ENCODE results near the gene SUSD3. TPM values are rescaled to one million over a fixed set of nuclear protein-coding genes. Genes with fewer than 3 reads are reported as not detected.
A peak's percentile ranks its signal among the peaks of the same experiment; 100 is the strongest.

Gene SUSD3
- total and polyA plus RNA-seq, 8 donors: 1.7 to 4.5 (median 2.6) TPM; not detected in 2

- peaks cover 0 to 12% (median 6%) of the 10 kb centered on the region in 4 donors for H3K36me3 ChIP-seq
- H3K4me1 ChIP-seq: peaks cover 0 to 9% (median 0%) of the 10 kb centered on the region in 4 donors
- H3K27me3 ChIP-seq: no peaks in the 10 kb centered on the region
- DNase-seq: peak in 1 of 2 donors; percentile 36
- intact Hi-C loops (cut with DNase I; ENCODE audit: low total_unique reads): no loop called here
- 68 to 79% (median 74%) methylated on average over 9 to 18 of the region's 18 CpGs for WGBS, 5 donors
- peak overlapping the region in 1 of 5 donors; percentile 7 for H3K27ac ChIP-seq
- no peak overlapping the region for H3K4me3 ChIP-seq
- TF ChIP-seq CTCF (IDR thresholded peaks at IDR 0.05): no peak
- no peak for TF ChIP-seq EP300 (IDR thresholded peaks at IDR 0.05)
- no peak for TF ChIP-seq POLR2AphosphoS5 (IDR thresholded peaks at IDR 0.05)
- no peak for TF ChIP-seq POLR2A (IDR thresholded peaks at IDR 0.05)
- no peaks in the 10 kb centered on the region for H3K9me3 ChIP-seq
Measured at GRCh38 chr9:93082841-93083411, 24.4 kb downstream of the SUSD3 start.

- WGBS, 5 donors: 78 to 81% (median 80%) methylated on average over 5 to 8 of the region's 8 CpGs
- intact Hi-C loops (cut with DNase I; ENCODE audit: low total_unique reads): no loop called here
- H3K36me3 ChIP-seq: peaks cover 0 to 12% (median 6%) of the 10 kb centered on the region in 4 donors
- no peaks in the 10 kb centered on the region for H3K27me3 ChIP-seq
- H3K4me3 ChIP-seq: no peak overlapping the region
- H3K4me1 ChIP-seq: peaks cover 0 to 9% (median 0%) of the 10 kb centered on the region in 4 donors
- TF ChIP-seq CTCF (IDR thresholded peaks at IDR 0.05) (no peak), EP300 (IDR thresholded peaks at IDR 0.05) (no peak), POLR2AphosphoS5 (IDR thresholded peaks at IDR 0.05) (no peak), POLR2A (IDR thresholded peaks at IDR 0.05) (no peak)
- no peak overlapping the region for H3K27ac ChIP-seq
- peak in 1 of 2 donors; percentile 20 for DNase-seq
- no peaks in the 10 kb centered on the region for H3K9me3 ChIP-seq
Measured at GRCh38 chr9:93083592-93084470, 25.3 kb downstream of the SUSD3 start.

GRCh38 chr9:93084471-93084881 is 26.0 kb downstream of the SUSD3 start:
- Histone ChIP-seq H3K27me3 (no peaks in the 10 kb centered on the region), H3K4me1 (peaks cover 0 to 9% (median 0%) of the 10 kb centered on the region in 4 donors), H3K36me3 (peaks cover 0 to 12% (median 6%) of the 10 kb centered on the region in 4 donors), H3K27ac (no peak overlapping the region), H3K4me3 (no peak overlapping the region), H3K9me3 (no peaks in the 10 kb centered on the region)
- DNase-seq: no peak
- no peak for TF ChIP-seq CTCF (IDR thresholded peaks at IDR 0.05)
- no peak for TF ChIP-seq POLR2A (IDR thresholded peaks at IDR 0.05)
- TF ChIP-seq POLR2AphosphoS5 (IDR thresholded peaks at IDR 0.05): no peak
- TF ChIP-seq EP300 (IDR thresholded peaks at IDR 0.05): no peak
- WGBS, 5 donors: 94 to 100% (median 96%) methylated on average over 2 to 6 of the region's 6 CpGs
- intact Hi-C loops (cut with DNase I; ENCODE audit: low total_unique reads): no loop called here

- Histone ChIP-seq H3K27ac (no peak overlapping the region), H3K4me3 (no peak overlapping the region), H3K36me3 (peaks cover 0 to 12% (median 6%) of the 10 kb centered on the region in 4 donors), H3K9me3 (peaks cover 0 to 1% (median 0%) of the 10 kb centered on the region in 4 donors), H3K4me1 (peaks cover 0 to 9% (median 0%) of the 10 kb centered on the region in 4 donors), H3K27me3 (no peaks in the 10 kb centered on the region)
- DNase-seq: peak in 1 of 2 donors; percentile 5
- 96 to 100% (median 97%) methylated on average over 4 of the region's 4 CpGs for WGBS, 5 donors
- TF ChIP-seq CTCF (IDR thresholded peaks at IDR 0.05) (no peak), POLR2AphosphoS5 (IDR thresholded peaks at IDR 0.05) (no peak), EP300 (IDR thresholded peaks at IDR 0.05) (no peak), POLR2A (IDR thresholded peaks at IDR 0.05) (no peak)
- intact Hi-C loops (cut with DNase I; ENCODE audit: low total_unique reads): no loop called here
Measured at GRCh38 chr9:93085676-93086075, 27.2 kb downstream of the SUSD3 start.
